Peyer's patch (tissue), 4 donors: ENCODE measurements around the gene ZNF576. TPM values are rescaled to one million over a fixed set of nuclear protein-coding genes. Genes with fewer than 3 reads are reported as not detected.

Experiments
- DNase-seq, 3 donors: peaks; one replicate each; pipeline ENCODE4 v3.0.0-alpha.2; 2017 to 2019
- H3K27ac ChIP-seq, 4 donors: fragments of 200-600 bp; sonication (generic); one replicate each; pipeline ENCODE4 v1.5.1; 2016 to 2019
- H3K27me3 ChIP-seq, 2 donors: fragments of 200-600 bp; sonication (generic); one replicate each; pipeline ENCODE4 v1.5.1; 2019
- H3K36me3 ChIP-seq, 3 donors: fragments of 200-600 bp; sonication (generic); one replicate each; pipeline ENCODE4 v1.5.1; 2016 to 2019
- H3K4me1 ChIP-seq, 4 donors: fragments of 200-600 bp; sonication (generic); one replicate each; pipeline ENCODE4 v1.5.1; 2016 to 2019
- H3K4me3 ChIP-seq, 4 donors: fragments of 200-600 bp; sonication (generic); 1 replicate in 3 of 4; 2 replicates in 1 of 4; pipeline ENCODE4 v1.5.1; 2016 to 2019; ENCODE audit warnings: mild to moderate bottlenecking in 1 of 4
- H3K9me3 ChIP-seq, 4 donors: fragments of 200-600 bp; sonication (generic); one replicate each; pipeline ENCODE4 v1.5.1; 2016 to 2019; ENCODE audit warnings: mild to moderate bottlenecking in 1 of 4
- CTCF ChIP-seq, 6 experiments: fragments of 450-650 bp in 4 of 6; fragments of 200-600 bp in 2 of 6; sonication (generic) in 1 of 6; IDR thresholded peaks; one replicate each; pipeline ENCODE4 v1.5.1; 2017 to 2019; ENCODE audit warnings: antibody characterized with exemption in 6 of 6, mild to moderate bottlenecking in 3 of 6, moderate library complexity in 1 of 6
- POLR2A ChIP-seq, 2 donors: fragments of 450-650 bp; IDR thresholded peaks; one replicate each; pipeline ENCODE4 v1.5.1; 2017; ENCODE audit warnings: antibody characterized with exemption in 2 of 2, mild to moderate bottlenecking in 2 of 2, moderate library complexity in 2 of 2
- total RNA-seq, 4 donors: library from RNA; depleted of rRNA; stranded (reverse); fragments of >200 nt; gene quantifications; one replicate each; pipeline ENCODE4 v1.1.0, GENCODE V29; 2016

The ZNF576 gene
- total RNA-seq, 4 donors from 2014 or later, result 6.6 to 21.9 (median 16.5) TPM

- peaks cover 0 to 4% (median 2%) of the 10 kb centered on the region in 4 donors for H3K4me1 ChIP-seq
- DNase-seq, result no peak
- no peaks in the 10 kb centered on the region for H3K9me3 ChIP-seq
- H3K4me3 ChIP-seq, result no peak overlapping the region
- no peak for TF ChIP-seq CTCF (IDR thresholded peaks at IDR 0.05)
- TF ChIP-seq POLR2A (IDR thresholded peaks at IDR 0.05), result no peak
- H3K27ac ChIP-seq, result no peak overlapping the region
- no peaks in the 10 kb centered on the region for H3K27me3 ChIP-seq
- H3K36me3 ChIP-seq, result peaks cover 0 to 19% (median 0%) of the 10 kb centered on the region in 3 donors
These were observed 19.9 kb downstream of the ZNF576 start for GRCh38 chr19:43616306-43616705.

GRCh38 chr19:43616954-43617353 is 20.6 kb downstream of the ZNF576 start:
- no peak overlapping the region for H3K4me3 ChIP-seq
- no peaks in the 10 kb centered on the region for H3K27me3 ChIP-seq
- no peaks in the 10 kb centered on the region for H3K9me3 ChIP-seq
- peaks cover 0 to 4% (median 2%) of the 10 kb centered on the region in 4 donors for H3K4me1 ChIP-seq
- H3K36me3 ChIP-seq, result peaks cover 0 to 13% (median 0%) of the 10 kb centered on the region in 3 donors
- no peak overlapping the region for H3K27ac ChIP-seq
- no peak for TF ChIP-seq POLR2A (IDR thresholded peaks at IDR 0.05)
- TF ChIP-seq CTCF (IDR thresholded peaks at IDR 0.05), result no peak
- no peak for DNase-seq

GRCh38 chr19:43618921-43619261 is 22.5 kb downstream of the ZNF576 start:
- Histone ChIP-seq H3K27ac (peak overlapping the region; percentile 84 to 95 (median 92)), H3K36me3 (no peaks in the 10 kb centered on the region), H3K4me1 (peaks cover 0 to 4% (median 2%) of the 10 kb centered on the region in 4 donors), H3K4me3 (peak overlapping the region; percentile 74 to 94 (median 82)), H3K27me3 (no peaks in the 10 kb centered on the region), H3K9me3 (no peaks in the 10 kb centered on the region)
- peak in 1 of 3 donors; percentile 51 for DNase-seq
- TF ChIP-seq CTCF (IDR thresholded peaks at IDR 0.05) (no peak), POLR2A (IDR thresholded peaks at IDR 0.05) (no peak)

GRCh38 chr19:43619262-43620060 is 23.1 kb downstream of the ZNF576 start, which contains the start of gene ZNF428:
Gene ZNF428 (minus strand): TSS chr19:43619629. CDS start chr19:43614304, 5,325 bp downstream.
- TF ChIP-seq POLR2A (IDR thresholded peaks at IDR 0.05) (peak; percentile 45 to 72), CTCF (IDR thresholded peaks at IDR 0.05) (no peak)
- Histone ChIP-seq H3K36me3 (no peaks in the 10 kb centered on the region), H3K27me3 (no peaks in the 10 kb centered on the region), H3K4me3 (peak within 1 kb of the TSS; percentile 74 to 94 (median 82)), H3K27ac (peak within 1 kb of the TSS; percentile 84 to 95 (median 92)), H3K9me3 (no peaks in the 10 kb centered on the region), H3K4me1 (peaks cover 0 to 4% (median 2%) of the 10 kb centered on the region in 4 donors)
- peak; percentile 89 to 94 (median 93) for DNase-seq

GRCh38 chr19:43620061-43621001 is 23.9 kb downstream of the ZNF576 start:
- Histone ChIP-seq H3K4me3 (peak overlapping the region; percentile 74 to 94 (median 82)), H3K27ac (peak overlapping the region; percentile 84 to 95 (median 92)), H3K27me3 (no peaks in the 10 kb centered on the region), H3K36me3 (no peaks in the 10 kb centered on the region), H3K9me3 (no peaks in the 10 kb centered on the region), H3K4me1 (peaks cover 0 to 4% (median 2%) of the 10 kb centered on the region in 4 donors)
- DNase-seq, result no peak
- TF ChIP-seq POLR2A (IDR thresholded peaks at IDR 0.05) (no peak), CTCF (IDR thresholded peaks at IDR 0.05) (no peak)
